Measurements from ENCODE around the gene PDE8A. TPM values are rescaled to one million over a fixed set of nuclear protein-coding genes. Genes with fewer than 3 reads are reported as not detected.

The PDE8A gene
- total RNA-seq, 6 experiments from 2014 or later: 32.7 to 40.5 (median 37.4) TPM

GRCh38 chr15:85139391-85139790 is 157.7 kb downstream of the PDE8A start:
- intact Hi-C loops (cut with DNase I): no loop called here
- no peak for ATAC-seq

GRCh38 chr15:85141726-85142125 is 160.1 kb downstream of the PDE8A start:
- Histone ChIP-seq H3K4me1 (peaks cover 0 to 12% (median 4%) of the 10 kb centered on the region in 4 donors), H3K27ac (no peak overlapping the region), H3K36me3 (peaks cover 0 to 26% (median 10%) of the 10 kb centered on the region in 4 donors), H3K4me3 (no peak overlapping the region), H3K27me3 (no peaks in the 10 kb centered on the region), H3K9me3 (no peaks in the 10 kb centered on the region)
- no peak for DNase-seq
- TF ChIP-seq POLR2A (IDR thresholded peaks at IDR 0.05) (no peak), CTCF (IDR thresholded peaks at IDR 0.05) (no peak)
- 67% methylated on average over 1 of the region's 2 CpGs for WGBS (ENCODE audit: insufficient coverage, low coverage, low lambda C conversion rate, missing lambda C conversion rate)
- ATAC-seq: peak in 1 of 4 donors; percentile 4
- intact Hi-C loops (cut with DNase I): no loop called here

More at GRCh38 chr15:85139391-85139790, 157.7 kb downstream of the PDE8A start:
- Histone ChIP-seq H3K4me1 (no peaks in the 10 kb centered on the region), H3K27ac (no peak overlapping the region), H3K36me3 (peaks cover 0 to 43% (median 10%) of the 10 kb centered on the region in 4 donors), H3K27me3 (no peaks in the 10 kb centered on the region), H3K4me3 (no peak overlapping the region), H3K9me3 (no peaks in the 10 kb centered on the region)
- DNase-seq: no peak
- WGBS (ENCODE audit: insufficient coverage, low coverage, low lambda C conversion rate, missing lambda C conversion rate): 90% methylated on average over 2 of the region's 2 CpGs
- TF ChIP-seq POLR2A (IDR thresholded peaks at IDR 0.05) (no peak), CTCF (IDR thresholded peaks at IDR 0.05) (no peak)

- no peaks in the 10 kb centered on the region for H3K27me3 ChIP-seq
- DNase-seq: no peak
- ATAC-seq: no peak
- no peak overlapping the region for H3K27ac ChIP-seq
- peaks cover 0 to 22% (median 8%) of the 10 kb centered on the region in 4 donors for H3K36me3 ChIP-seq
- intact Hi-C loops (cut with DNase I): no loop called here
- 58% methylated on average over 2 of the region's 2 CpGs for WGBS (ENCODE audit: insufficient coverage, low coverage, low lambda C conversion rate, missing lambda C conversion rate)
- H3K9me3 ChIP-seq: no peaks in the 10 kb centered on the region
- TF ChIP-seq CTCF (IDR thresholded peaks at IDR 0.05) (no peak), POLR2A (IDR thresholded peaks at IDR 0.05) (no peak)
- no peak overlapping the region for H3K4me3 ChIP-seq
- peaks cover 0 to 12% (median 4%) of the 10 kb centered on the region in 4 donors for H3K4me1 ChIP-seq
These were observed 160.7 kb downstream of the PDE8A start for GRCh38 chr15:85142312-85142711.

- TF ChIP-seq POLR2A (IDR thresholded peaks at IDR 0.05) (no peak), CTCF (IDR thresholded peaks at IDR 0.05) (no peak)
- Histone ChIP-seq H3K27me3 (no peaks in the 10 kb centered on the region), H3K4me3 (no peak overlapping the region), H3K27ac (no peak overlapping the region), H3K9me3 (no peaks in the 10 kb centered on the region), H3K4me1 (peaks cover 0 to 12% (median 4%) of the 10 kb centered on the region in 4 donors), H3K36me3 (no peaks in the 10 kb centered on the region)
- ATAC-seq (no peak), DNase-seq (no peak)
- WGBS (ENCODE audit: insufficient coverage, low coverage, low lambda C conversion rate, missing lambda C conversion rate): 80% methylated on average over 5 of the region's 5 CpGs
- intact Hi-C loops (cut with DNase I): no loop called here
These were observed 167.9 kb downstream of the PDE8A start for GRCh38 chr15:85149465-85150129.

Data from right lobe of liver (tissue), 6 donors.